GM20000 (cell line): ENCODE measurements around the gene SENP7.

ENCODE experiments used
- DNase-seq: peaks from one replicate; pipeline ENCODE4 v3.0.0; 2012; ENCODE audit warnings: low spot score
- TF ChIP-seq, protein P1 (sequence below): IDR thresholded peaks from 2 replicates; pipeline ENCODE4 v1.5.1; 2012; ENCODE audit warnings: mild to moderate bottlenecking, control low read depth; ENCODE audit errors: extremely low read depth, missing control alignments

Gene SENP7

DNA sequence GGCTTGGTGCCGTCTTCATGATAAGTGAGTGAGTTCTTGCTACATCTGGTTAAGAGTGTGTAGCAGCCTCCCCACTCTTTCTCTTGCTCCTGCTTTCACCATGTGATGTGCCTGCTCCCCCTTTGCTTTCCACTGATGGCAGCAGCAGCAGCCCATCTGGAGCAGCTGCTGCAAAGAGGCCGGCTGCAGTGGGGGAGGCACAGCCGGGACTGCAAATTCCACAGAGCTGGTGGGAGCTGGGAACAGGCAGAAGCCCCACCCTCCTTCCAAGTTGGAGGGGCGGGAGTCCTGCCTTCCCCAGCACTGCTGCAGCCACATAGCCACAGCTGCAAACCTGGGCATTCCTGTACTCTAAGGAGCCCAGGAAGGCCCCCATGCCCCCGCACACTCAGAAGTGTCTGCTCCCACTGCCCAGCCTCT is 129.8 kb downstream of the SENP7 start:
- TF ChIP-seq, protein P1, sequence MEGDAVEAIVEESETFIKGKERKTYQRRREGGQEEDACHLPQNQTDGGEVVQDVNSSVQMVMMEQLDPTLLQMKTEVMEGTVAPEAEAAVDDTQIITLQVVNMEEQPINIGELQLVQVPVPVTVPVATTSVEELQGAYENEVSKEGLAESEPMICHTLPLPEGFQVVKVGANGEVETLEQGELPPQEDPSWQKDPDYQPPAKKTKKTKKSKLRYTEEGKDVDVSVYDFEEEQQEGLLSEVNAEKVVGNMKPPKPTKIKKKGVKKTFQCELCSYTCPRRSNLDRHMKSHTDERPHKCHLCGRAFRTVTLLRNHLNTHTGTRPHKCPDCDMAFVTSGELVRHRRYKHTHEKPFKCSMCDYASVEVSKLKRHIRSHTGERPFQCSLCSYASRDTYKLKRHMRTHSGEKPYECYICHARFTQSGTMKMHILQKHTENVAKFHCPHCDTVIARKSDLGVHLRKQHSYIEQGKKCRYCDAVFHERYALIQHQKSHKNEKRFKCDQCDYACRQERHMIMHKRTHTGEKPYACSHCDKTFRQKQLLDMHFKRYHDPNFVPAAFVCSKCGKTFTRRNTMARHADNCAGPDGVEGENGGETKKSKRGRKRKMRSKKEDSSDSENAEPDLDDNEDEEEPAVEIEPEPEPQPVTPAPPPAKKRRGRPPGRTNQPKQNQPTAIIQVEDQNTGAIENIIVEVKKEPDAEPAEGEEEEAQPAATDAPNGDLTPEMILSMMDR: no peak
- no peak for DNase-seq

DNA sequence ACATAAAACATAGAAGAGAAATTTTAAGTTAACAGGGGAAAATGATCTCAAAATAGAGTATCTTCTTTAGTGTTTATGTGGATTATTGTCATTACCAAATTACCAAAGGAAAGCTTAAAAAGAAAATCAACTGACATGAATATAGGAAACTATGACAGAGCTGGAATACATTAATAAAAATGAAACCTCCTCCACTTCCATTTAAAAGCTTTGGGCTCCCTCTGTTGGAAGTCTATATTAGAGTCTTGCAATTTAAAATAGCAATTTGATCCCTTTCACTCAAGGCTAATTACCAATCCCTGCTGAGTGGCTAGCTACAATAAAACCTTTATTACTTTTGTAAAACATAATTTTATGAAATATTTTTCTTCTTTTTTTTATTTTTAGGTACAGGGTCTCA is 131.2 kb downstream of the SENP7 start:
- TF ChIP-seq, protein P1: no peak
- no peak for DNase-seq

DNA sequence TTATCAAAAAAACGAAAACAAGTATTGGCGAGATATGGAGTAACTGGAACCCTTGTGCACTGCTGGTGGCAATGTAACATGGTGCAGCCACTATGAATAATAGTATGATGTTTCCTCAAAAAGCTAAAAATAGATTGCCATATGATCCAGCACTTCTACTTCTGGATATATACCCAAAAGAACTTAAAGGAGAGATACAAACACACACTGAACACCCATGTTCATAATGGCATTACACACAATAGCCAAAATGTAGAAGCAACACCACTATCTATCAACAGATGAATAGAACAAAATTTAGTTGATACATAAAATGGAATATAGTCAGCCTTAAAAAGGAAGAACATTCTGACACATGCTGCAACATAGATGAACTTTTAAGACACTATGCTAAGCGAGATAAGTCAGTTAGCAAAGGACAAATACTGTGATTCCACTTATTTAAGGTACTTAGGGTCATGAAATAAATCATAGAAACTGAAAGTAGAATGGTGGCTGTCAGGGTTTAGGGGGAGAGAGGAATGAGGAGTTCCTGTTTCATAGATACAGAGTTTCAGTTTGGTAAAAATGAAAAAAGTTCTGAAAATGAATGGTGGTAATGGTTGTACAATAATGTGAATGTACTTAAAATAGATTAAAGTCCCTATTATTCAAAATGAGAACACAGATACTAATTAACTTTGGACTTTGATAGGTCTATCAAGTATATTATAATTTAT is 133.2 kb downstream of the SENP7 start:
- TF ChIP-seq, protein P1: no peak
- DNase-seq: peak; percentile 36

DNA sequence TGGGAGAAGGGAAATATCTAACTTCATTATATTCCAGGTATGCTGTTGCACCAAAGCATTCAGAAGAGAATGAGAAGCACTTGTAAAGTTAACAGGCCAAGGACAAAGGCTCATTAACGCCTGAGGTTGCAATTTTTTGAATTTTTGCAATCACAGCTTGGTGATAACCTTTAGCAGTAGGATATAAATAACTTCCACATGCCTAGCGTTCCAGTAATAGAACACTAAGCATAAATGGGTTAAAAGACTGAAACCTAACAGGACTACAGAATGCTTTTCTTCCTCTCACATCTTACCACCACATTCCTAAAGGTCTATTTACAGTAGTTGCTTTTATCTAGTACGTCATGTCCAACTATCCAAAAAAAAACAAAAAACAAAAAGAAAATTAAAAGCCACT is 135.2 kb downstream of the SENP7 start:
- DNase-seq: no peak
- TF ChIP-seq, protein P1: no peak

DNA sequence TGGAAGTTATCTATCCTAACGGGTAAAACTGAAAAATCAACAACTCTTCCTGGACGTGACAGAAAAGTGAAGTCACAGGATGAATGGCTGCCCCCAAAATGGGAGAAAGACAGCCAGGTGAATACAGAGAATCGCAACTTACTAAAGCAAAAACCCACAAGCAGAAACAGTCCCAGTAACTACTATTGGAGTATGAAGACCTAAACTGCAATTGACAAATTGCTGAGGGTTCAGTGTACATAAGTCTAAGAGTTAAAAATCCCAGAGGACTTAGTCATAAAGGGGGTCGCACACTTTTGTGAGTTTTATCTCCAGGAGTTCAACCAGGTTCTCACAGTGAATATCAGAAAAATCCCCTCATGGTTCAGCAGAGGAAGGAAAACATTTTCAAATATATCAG is 135.8 kb downstream of the SENP7 start:
- TF ChIP-seq, protein P1: no peak
- DNase-seq: peak; percentile 4

DNA sequence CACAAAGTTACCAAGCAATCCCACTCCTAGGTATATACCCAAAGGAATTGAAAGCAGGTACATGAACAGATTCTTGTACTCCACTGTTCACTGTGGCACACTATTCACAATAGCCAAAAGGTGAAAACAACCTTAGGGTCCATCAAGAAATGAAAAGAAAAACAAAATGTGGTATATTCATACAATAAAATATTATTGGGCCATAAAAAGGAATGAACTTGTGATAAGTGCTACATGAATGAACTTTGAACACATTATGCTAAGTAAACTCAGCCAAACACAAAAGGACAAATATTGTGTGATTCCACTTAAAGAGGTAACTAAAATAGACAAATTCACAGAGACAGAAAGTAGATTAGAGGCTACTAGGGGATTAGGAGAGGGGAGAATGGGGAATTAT is 137.4 kb downstream of the SENP7 start:
- TF ChIP-seq, protein P1: no peak
- DNase-seq: no peak

DNA sequence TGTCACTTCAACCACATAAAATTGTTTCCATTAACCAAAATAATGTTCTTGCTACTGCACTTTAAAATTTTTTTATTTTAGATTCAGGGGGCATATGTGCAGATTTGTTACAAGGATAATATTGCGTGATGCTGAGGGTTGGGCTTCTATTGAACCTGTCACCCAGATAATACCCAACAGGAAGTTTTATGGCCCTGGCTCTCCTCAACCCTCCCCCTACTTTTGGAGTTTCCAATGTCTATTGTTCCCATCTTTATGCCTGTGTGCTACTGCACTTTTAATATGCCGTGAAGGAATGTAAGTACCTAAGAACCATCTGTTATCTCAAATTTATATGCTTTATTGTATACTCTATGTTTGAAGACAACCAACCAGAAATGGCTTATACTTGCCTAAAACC is 150.6 kb downstream of the SENP7 start:
- DNase-seq: no peak
- TF ChIP-seq, protein P1: no peak
